Hepatocyte (in vitro differentiated cells): ENCODE measurements around the gene MGLL. TPM values are rescaled to one million over a fixed set of nuclear protein-coding genes. Genes with fewer than 3 reads are reported as not detected.

ENCODE experiments used
- DNase-seq: peaks from one replicate; pipeline ENCODE4 v3.0.0-alpha.2; 2016; ENCODE audit warnings: low spot score
- H2AFZ ChIP-seq: fragments of 200-600 bp; sonication (generic); 2 replicates; pipeline ENCODE4 v1.6.0; 2016; ENCODE audit warnings: antibody characterized with exemption, mild to moderate bottlenecking
- H3K27ac ChIP-seq: fragments of 200-600 bp; sonication (generic); 2 replicates; pipeline ENCODE4 v1.5.1; 2016; ENCODE audit warnings: mild to moderate bottlenecking
- H3K27me3 ChIP-seq: fragments of 200-600 bp; sonication (generic); 2 replicates; pipeline ENCODE4 v1.6.1; 2016
- H3K36me3 ChIP-seq: fragments of 200-600 bp; sonication (generic); replicated peaks from 2 replicates; pipeline ENCODE4 v1.5.1; 2016; ENCODE audit warnings: low read depth; ENCODE audit not compliant: insufficient read depth
- H3K4me1 ChIP-seq: fragments of 200-600 bp; sonication (generic); 2 replicates; pipeline ENCODE4 v1.5.1; 2016; ENCODE audit warnings: mild to moderate bottlenecking, moderate library complexity; ENCODE audit not compliant: insufficient read depth
- H3K4me2 ChIP-seq: fragments of 200-600 bp; sonication (generic); 2 replicates; pipeline ENCODE4 v1.6.0; 2016
- H3K4me3 ChIP-seq: fragments of 200-600 bp; sonication (generic); 2 replicates; pipeline ENCODE4 v1.5.1; 2016; ENCODE audit warnings: mild to moderate bottlenecking
- H3K79me2 ChIP-seq: fragments of 200-600 bp; sonication (generic); 2 replicates; pipeline ENCODE4 v1.6.0; 2017; ENCODE audit warnings: mild to moderate bottlenecking
- H3K9me2 ChIP-seq: fragments of 200-600 bp; sonication (generic); replicated peaks from 2 replicates; pipeline ENCODE4 v1.6.0; 2017; ENCODE audit warnings: mild to moderate bottlenecking; ENCODE audit not compliant: insufficient read depth
- H3K9me3 ChIP-seq: fragments of 200-600 bp; sonication (generic); 2 replicates; pipeline ENCODE4 v1.5.1; 2016; ENCODE audit warnings: low read depth, mild to moderate bottlenecking
- H4K20me1 ChIP-seq: fragments of 200-600 bp; sonication (generic); 2 replicates; pipeline ENCODE4 v1.6.0; 2016; ENCODE audit warnings: mild to moderate bottlenecking; ENCODE audit not compliant: insufficient read depth, poor library complexity, severe bottlenecking
- CTCF ChIP-seq: fragments of 200-600 bp; sonication (generic); IDR thresholded peaks from 2 replicates; pipeline ENCODE4 v1.5.1; 2016; ENCODE audit warnings: antibody characterized with exemption, mild to moderate bottlenecking; ENCODE audit not compliant: poor library complexity
- EZH2 ChIP-seq: fragments of 200-600 bp; sonication (generic); IDR thresholded peaks from 2 replicates; pipeline ENCODE4 v1.6.1; 2016; ENCODE audit warnings: antibody characterized with exemption, mild to moderate bottlenecking, borderline replicate concordance
- EZH2phosphoT487 ChIP-seq: fragments of 200-600 bp; sonication (generic); IDR thresholded peaks from one replicate; pipeline ENCODE4 v1.6.1; 2018; ENCODE audit warnings: antibody characterized with exemption, mild to moderate bottlenecking, low read depth, moderate library complexity; ENCODE audit not compliant: unreplicated experiment, severe bottlenecking
- WGBS: methylation state at CpG from one replicate; pipeline ENCODE4 v1.1.6; 2016; ENCODE audit warnings: low lambda C conversion rate; ENCODE audit errors: missing lambda C conversion rate; 5-methylcytosine and 5-hydroxymethylcytosine counted together
- polyA plus RNA-seq: library from polyadenylated mRNA; unstranded; fragments of >200 nt; fragmentation: Nextera tagmentation; extraction: Ambion mirVana; gene quantifications from 2 replicates; pipeline ENCODE4 v1.2.1, GENCODE V29; 2016
- total RNA-seq: library from RNA; depleted of rRNA; stranded (reverse); fragments of >200 nt; gene quantifications from 2 replicates; pipeline ENCODE4 v1.2.3, GENCODE V29; 2014

Gene MGLL
- total and polyA plus RNA-seq, 2 experiments from 2014 or later = 7.3 to 21.4 TPM

GRCh38 chr3:127821394-127821793 lies 921 bp downstream of the MGLL start:
- 76% methylated on average over 8 of the region's 8 CpGs for WGBS
- Histone ChIP-seq H3K79me2 (no peaks in the 10 kb centered on the region), H3K9me2 (no peaks in the 10 kb centered on the region), H3K36me3 (no peaks in the 10 kb centered on the region), H3K27me3 (peaks cover 4% of the 10 kb centered on the region), H2AFZ (no peak overlapping the region), H4K20me1 (no peaks in the 10 kb centered on the region), H3K27ac (peak overlapping the region; percentile 78), H3K9me3 (no peaks in the 10 kb centered on the region), H3K4me2 (peak overlapping the region; percentile 100), H3K4me3 (no peak overlapping the region), H3K4me1 (peaks cover 34% of the 10 kb centered on the region)
- TF ChIP-seq EZH2 (no peak), CTCF (no peak), EZH2phosphoT487 (no peak)
- no peak for DNase-seq

- Histone ChIP-seq H3K9me2 (no peaks in the 10 kb centered on the region), H3K27ac (peak overlapping the region; percentile 78), H2AFZ (no peak overlapping the region), H3K4me2 (peak overlapping the region; percentile 100), H3K79me2 (no peaks in the 10 kb centered on the region), H3K4me1 (peaks cover 37% of the 10 kb centered on the region), H3K36me3 (no peaks in the 10 kb centered on the region), H3K9me3 (no peaks in the 10 kb centered on the region), H4K20me1 (no peaks in the 10 kb centered on the region), H3K4me3 (no peak overlapping the region), H3K27me3 (peaks cover 4% of the 10 kb centered on the region)
- no peak for TF ChIP-seq CTCF
- TF ChIP-seq EZH2phosphoT487 = no peak
- TF ChIP-seq EZH2 = no peak
- no peak for DNase-seq
- WGBS = 58% methylated on average over 1 of the region's 1 CpG
Observed at GRCh38 chr3:127820826-127821313, 1.4 kb downstream of the MGLL start.

GRCh38 chr3:127820221-127820825 lies 2.0 kb downstream of the MGLL start:
- no peak for DNase-seq
- Histone ChIP-seq H3K36me3 (no peaks in the 10 kb centered on the region), H3K9me3 (no peaks in the 10 kb centered on the region), H3K4me3 (no peak overlapping the region), H4K20me1 (no peaks in the 10 kb centered on the region), H2AFZ (no peak overlapping the region), H3K79me2 (no peaks in the 10 kb centered on the region), H3K9me2 (no peaks in the 10 kb centered on the region), H3K27ac (peak overlapping the region; percentile 78), H3K4me2 (peak overlapping the region; percentile 100), H3K27me3 (peaks cover 4% of the 10 kb centered on the region), H3K4me1 (peaks cover 42% of the 10 kb centered on the region)
- TF ChIP-seq EZH2 = no peak
- WGBS = 60% methylated on average over 9 of the region's 9 CpGs

- H3K4me3 ChIP-seq = no peak overlapping the region
- H3K9me3 ChIP-seq = no peaks in the 10 kb centered on the region
- no peak overlapping the region for H2AFZ ChIP-seq
- H3K27me3 ChIP-seq = peaks cover 4% of the 10 kb centered on the region
- H3K9me2 ChIP-seq = no peaks in the 10 kb centered on the region
- no peaks in the 10 kb centered on the region for H4K20me1 ChIP-seq
- WGBS = 100% methylated on average over 2 of the region's 2 CpGs
- DNase-seq = no peak
- no peak overlapping the region for H3K27ac ChIP-seq
- H3K4me2 ChIP-seq = no peak overlapping the region
- no peak for TF ChIP-seq EZH2
- no peak for TF ChIP-seq EZH2phosphoT487
- TF ChIP-seq CTCF = no peak
- H3K79me2 ChIP-seq = no peaks in the 10 kb centered on the region
- peaks cover 49% of the 10 kb centered on the region for H3K4me1 ChIP-seq
- H3K36me3 ChIP-seq = no peaks in the 10 kb centered on the region
Observed at GRCh38 chr3:127819656-127820055, 2.7 kb downstream of the MGLL start.
